ENCODE data around the gene NPRL2. TPM values are rescaled to one million over a fixed set of nuclear protein-coding genes. Genes with fewer than 3 reads are reported as not detected.
"Not testable (repeated sequence)": the region's sequence is repeated elsewhere in the genome, so short reads cannot be mapped to it uniquely, and the experiment has no call there.

NPRL2 gene
- total and polyA plus RNA-seq, 5 donors: 16.7 to 24.3 (median 19.2) TPM

- peak in 1 of 3 donors; percentile 67 for DNase-seq
- H3K9me3 ChIP-seq (ENCODE audit: control insufficient read depth, low read length): no peaks in the 10 kb centered on the region
- intact Hi-C loops (cut with DNase I): loop anchor here in 1 of 4 donors (5.0 kb wide), 1 partner anchor 93 kb away; no protein-coding TSS in a partner anchor
Observed at GRCh38 chr3:50319894-50320625, 30.5 kb downstream of the NPRL2 start.

GRCh38 chr3:50319181-50319893 is 31.2 kb downstream of the NPRL2 start:
- Histone ChIP-seq H3K27ac (ENCODE audit: low read length) (no peak overlapping the region), H3K4me1 (ENCODE audit: control insufficient read depth, insufficient read depth, low read length) (peaks cover 8% of the 10 kb centered on the region), H3K9me3 (ENCODE audit: control insufficient read depth, low read length) (no peaks in the 10 kb centered on the region), H3K27me3 (ENCODE audit: control insufficient read depth, insufficient read depth) (no peaks in the 10 kb centered on the region), H3K4me3 (ENCODE audit: low read length) (no peak overlapping the region)
- WGBS: 75% methylated on average over 16 of the region's 16 CpGs
- intact Hi-C loops (cut with DNase I): no loop called here
- ATAC-seq: no peak
- peak in 1 of 3 donors; percentile 52 for DNase-seq

More at GRCh38 chr3:50319894-50320625, 30.5 kb downstream of the NPRL2 start:
- Histone ChIP-seq H3K4me3 (ENCODE audit: low read length) (peak overlapping the region; percentile 85), H3K27ac (ENCODE audit: low read length) (peak overlapping the region; percentile 88), H3K27me3 (ENCODE audit: control insufficient read depth, insufficient read depth) (no peaks in the 10 kb centered on the region), H3K4me1 (ENCODE audit: control insufficient read depth, insufficient read depth, low read length) (peaks cover 9% of the 10 kb centered on the region)
- ATAC-seq: no peak
- 70% methylated on average over 29 of the region's 29 CpGs for WGBS

GRCh38 chr3:50318615-50319014 is 32.0 kb downstream of the NPRL2 start:
- H3K27me3 ChIP-seq (ENCODE audit: control insufficient read depth, insufficient read depth): no peaks in the 10 kb centered on the region
- WGBS: 72% methylated on average over 10 of the region's 10 CpGs
- ATAC-seq (no peak), DNase-seq (peak in 2 of 3 donors; percentile 66 to 70)
- H3K27ac ChIP-seq (ENCODE audit: low read length): no peak overlapping the region
- peaks cover 4% of the 10 kb centered on the region for H3K4me1 ChIP-seq (ENCODE audit: control insufficient read depth, insufficient read depth, low read length)
- no peaks in the 10 kb centered on the region for H3K9me3 ChIP-seq (ENCODE audit: control insufficient read depth, low read length)
- H3K4me3 ChIP-seq (ENCODE audit: low read length): no peak overlapping the region
- intact Hi-C loops (cut with DNase I): no loop called here

- 87% methylated on average over 11 of the region's 11 CpGs for WGBS
- ATAC-seq (no peak), DNase-seq (peak in 1 of 3 donors; percentile 51)
- Histone ChIP-seq H3K27me3 (ENCODE audit: control insufficient read depth, insufficient read depth) (no peaks in the 10 kb centered on the region), H3K9me3 (ENCODE audit: control insufficient read depth, low read length) (no peaks in the 10 kb centered on the region), H3K4me3 (ENCODE audit: low read length) (no peak overlapping the region), H3K4me1 (ENCODE audit: control insufficient read depth, insufficient read depth, low read length) (peaks cover 4% of the 10 kb centered on the region), H3K27ac (ENCODE audit: low read length) (no peak overlapping the region)
- intact Hi-C loops (cut with DNase I): no loop called here
Observed at GRCh38 chr3:50318163-50318562, 32.4 kb downstream of the NPRL2 start.

- no peak for ATAC-seq
- peaks cover 4% of the 10 kb centered on the region for H3K4me1 ChIP-seq (ENCODE audit: control insufficient read depth, insufficient read depth, low read length)
Observed at GRCh38 chr3:50317300-50317699, 33.3 kb downstream of the NPRL2 start.

GRCh38 chr3:50316657-50317242 is 33.8 kb downstream of the NPRL2 start:
- H3K27ac ChIP-seq (ENCODE audit: low read length): no peak overlapping the region
- ATAC-seq (peak in 1 of 2 donors; percentile 3), DNase-seq (peak in 1 of 3 donors; percentile 62)
- intact Hi-C loops (cut with DNase I): no loop called here
- no peak overlapping the region for H3K4me3 ChIP-seq (ENCODE audit: low read length)
- no peaks in the 10 kb centered on the region for H3K9me3 ChIP-seq (ENCODE audit: control insufficient read depth, low read length)
- peaks cover 4% of the 10 kb centered on the region for H3K4me1 ChIP-seq (ENCODE audit: control insufficient read depth, insufficient read depth, low read length)
- WGBS: 67% methylated on average over 9 of the region's 9 CpGs
- no peaks in the 10 kb centered on the region for H3K27me3 ChIP-seq (ENCODE audit: control insufficient read depth, insufficient read depth)

More at GRCh38 chr3:50317300-50317699, 33.3 kb downstream of the NPRL2 start:
- Histone ChIP-seq H3K9me3 (ENCODE audit: control insufficient read depth, low read length) (no peaks in the 10 kb centered on the region), H3K4me3 (ENCODE audit: low read length) (no peak overlapping the region), H3K27ac (ENCODE audit: low read length) (peak overlapping the region; percentile 9), H3K27me3 (ENCODE audit: control insufficient read depth, insufficient read depth) (no peaks in the 10 kb centered on the region)
- intact Hi-C loops (cut with DNase I): no loop called here
- DNase-seq: peak in 2 of 3 donors; percentile 70 to 75
- whole genome bisulfite sequencing: 49% methylated on average over 6 of the region's 6 CpGs

GRCh38 chr3:50314816-50315215 is 35.8 kb downstream of the NPRL2 start:
- peak in 1 of 3 donors; percentile 33 for DNase-seq
- peak in 1 of 2 donors; percentile 38 for ATAC-seq
- Histone ChIP-seq H3K4me1 (ENCODE audit: control insufficient read depth, insufficient read depth, low read length) (no peaks in the 10 kb centered on the region), H3K4me3 (ENCODE audit: low read length) (no peak overlapping the region), H3K9me3 (ENCODE audit: control insufficient read depth, low read length) (no peaks in the 10 kb centered on the region), H3K27me3 (ENCODE audit: control insufficient read depth, insufficient read depth) (no peaks in the 10 kb centered on the region), H3K27ac (ENCODE audit: low read length) (no peak overlapping the region)
- 98% methylated on average over 4 of the region's 4 CpGs for WGBS
- intact Hi-C loops (cut with DNase I): no loop called here

GRCh38 chr3:50314342-50314741 is 36.2 kb downstream of the NPRL2 start:
- 81% methylated on average over 3 of the region's 3 CpGs for WGBS
- intact Hi-C loops (cut with DNase I): no loop called here
- Histone ChIP-seq H3K27me3 (ENCODE audit: control insufficient read depth, insufficient read depth) (no peaks in the 10 kb centered on the region), H3K27ac (ENCODE audit: low read length) (no peak overlapping the region), H3K4me3 (ENCODE audit: low read length) (no peak overlapping the region), H3K4me1 (ENCODE audit: control insufficient read depth, insufficient read depth, low read length) (no peaks in the 10 kb centered on the region), H3K9me3 (ENCODE audit: control insufficient read depth, low read length) (no peaks in the 10 kb centered on the region)
- DNase-seq (peak in 1 of 3 donors; percentile 28), ATAC-seq (peak in 1 of 2 donors; percentile 7)

GRCh38 chr3:50312041-50312440 is 38.5 kb downstream of the NPRL2 start:
- H3K4me1 ChIP-seq (ENCODE audit: control insufficient read depth, insufficient read depth, low read length); H3K9me3 ChIP-seq (ENCODE audit: control insufficient read depth, low read length); H3K27ac ChIP-seq (ENCODE audit: low read length); intact Hi-C loops (cut with DNase I); H3K27me3 ChIP-seq (ENCODE audit: control insufficient read depth, insufficient read depth); ATAC-seq; H3K4me3 ChIP-seq (ENCODE audit: low read length); DNase-seq: not testable (repeated sequence)
- WGBS: 93% methylated on average over 32 of the region's 32 CpGs

GRCh38 chr3:50304601-50305000 is 46.0 kb downstream of the NPRL2 start:
- no peak overlapping the region for H3K4me3 ChIP-seq (ENCODE audit: low read length)
- H3K4me1 ChIP-seq (ENCODE audit: control insufficient read depth, insufficient read depth, low read length): peaks cover 5% of the 10 kb centered on the region
- no peak for ATAC-seq
- DNase-seq: no peak
- intact Hi-C loops (cut with DNase I): no loop called here
- no peak overlapping the region for H3K27ac ChIP-seq (ENCODE audit: low read length)
- no peaks in the 10 kb centered on the region for H3K9me3 ChIP-seq (ENCODE audit: control insufficient read depth, low read length)
- H3K27me3 ChIP-seq (ENCODE audit: control insufficient read depth, insufficient read depth): no peaks in the 10 kb centered on the region

Measured in right cardiac atrium (tissue), 5 donors.